WTC11 (cell line): Measurements from ENCODE around the gene MSH3. TPM values are rescaled to one million over a fixed set of nuclear protein-coding genes. Genes with fewer than 3 reads are reported as not detected.

Experiments
- ATAC-seq: fragments of 200-7000 bp; cut with Tn5 transposase; 2 replicates; pipeline ENCODE4 v1.10.0; 2021; ENCODE audit warnings: mild to moderate bottlenecking, moderate library complexity
- CTCF ChIA-PET: fragments of 300-600 bp; sonication (Branson Sonifier 250); formaldehyde crosslinking; loops from one replicate; lab custom pipeline; 2021; ENCODE audit warnings: antibody characterized with exemption; lab: Charles Lee
- POLR2A ChIA-PET: fragments of 350-600 bp; sonication (Branson Sonifier 250); formaldehyde crosslinking; loops from one replicate; lab custom pipeline; 2021; ENCODE audit warnings: antibody characterized with exemption; lab: Charles Lee
- DNase-seq: peaks from one replicate; pipeline ENCODE4 v3.0.0; 2021; ENCODE audit warnings: low spot score
- H3K27ac Mint-ChIP-seq: 2 replicates; pipeline ENCODE4 v1.8.0; 2021; ENCODE audit warnings: mixed read lengths
- H3K27me3 Mint-ChIP-seq: 2 replicates; pipeline ENCODE4 v1.8.0; 2021; ENCODE audit warnings: low read depth, mild to moderate bottlenecking, moderate library complexity, mixed read lengths
- H3K36me3 Mint-ChIP-seq: 2 replicates; pipeline ENCODE4 v1.8.0; 2021; ENCODE audit warnings: mixed read lengths
- H3K4me1 Mint-ChIP-seq: 2 replicates; pipeline ENCODE4 v1.8.0; 2022; ENCODE audit warnings: mixed read lengths
- H3K4me3 Mint-ChIP-seq: 2 replicates; pipeline ENCODE4 v1.8.0; 2021; ENCODE audit warnings: mild to moderate bottlenecking, moderate library complexity, mixed read lengths
- H3K9me3 Mint-ChIP-seq: 2 replicates; pipeline ENCODE4 v1.8.0; 2021; ENCODE audit warnings: mixed read lengths
- CREB1 ChIP-seq: sonication (generic); formaldehyde crosslinking; IDR thresholded peaks from 2 replicates; pipeline ENCODE4 v1.8.0; 2023; ENCODE audit warnings: mild to moderate bottlenecking, missing genetic modification reagents
- ESRRA ChIP-seq: sonication (generic); formaldehyde crosslinking; IDR thresholded peaks from 2 replicates; pipeline ENCODE4 v1.8.1; 2022; ENCODE audit warnings: mild to moderate bottlenecking, missing genetic modification reagents, borderline replicate concordance
- NR1H2 ChIP-seq: sonication (generic); formaldehyde crosslinking; IDR thresholded peaks from 2 replicates; pipeline ENCODE4 v1.9.0; 2021; ENCODE audit warnings: mild to moderate bottlenecking, moderate library complexity, missing genetic modification reagents
- SOX15 ChIP-seq: fragments of 250-450 bp; sonication (Bioruptor Pico); IDR thresholded peaks from 2 replicates; pipeline ENCODE4 v1.9.0; 2021; ENCODE audit warnings: mild to moderate bottlenecking
- TEAD1 ChIP-seq: sonication (generic); formaldehyde crosslinking; IDR thresholded peaks from 2 replicates; pipeline ENCODE4 v1.8.0; 2022; ENCODE audit warnings: mild to moderate bottlenecking, missing genetic modification reagents
- ZNF138 ChIP-seq: sonication (generic); formaldehyde crosslinking; conservative IDR thresholded peaks from 2 replicates; pipeline ENCODE4 v1.8.1; 2022; ENCODE audit warnings: mild to moderate bottlenecking, moderate library complexity, missing genetic modification reagents
- ZNF671 ChIP-seq: fragments of 250-450 bp; sonication (Bioruptor Pico); IDR thresholded peaks from 2 replicates; pipeline ENCODE4 v1.8.0; 2021; ENCODE audit warnings: mild to moderate bottlenecking
- total RNA-seq: library from RNA; stranded (reverse); gene quantifications from 3 replicates; pipeline ENCODE4 v1.2.3, GENCODE V29; 2021
- TF ChIP-seq, protein P1 (sequence below): sonication (generic); formaldehyde crosslinking; IDR thresholded peaks from 2 replicates; pipeline ENCODE4 v1.8.1; 2022; ENCODE audit warnings: mild to moderate bottlenecking, missing genetic modification reagents, moderate library complexity, borderline replicate concordance
- TF ChIP-seq, protein P2 (sequence below): fragments of 250-450 bp; sonication (Bioruptor Pico); conservative IDR thresholded peaks from 2 replicates; pipeline ENCODE4 v1.9.0; 2021; ENCODE audit warnings: mild to moderate bottlenecking
- TF ChIP-seq, protein P3 (sequence below): sonication (generic); formaldehyde crosslinking; conservative IDR thresholded peaks from 2 replicates; pipeline ENCODE4 v1.8.1; 2022; ENCODE audit warnings: mild to moderate bottlenecking, missing genetic modification reagents
- TF ChIP-seq, protein P4 (sequence below): sonication (generic); formaldehyde crosslinking; IDR thresholded peaks from 2 replicates; pipeline ENCODE4 v1.8.1; 2022; ENCODE audit warnings: mild to moderate bottlenecking, moderate library complexity, missing genetic modification reagents
- TF ChIP-seq, protein P5 (sequence below): sonication (generic); formaldehyde crosslinking; IDR thresholded peaks from 2 replicates; pipeline ENCODE4 v1.8.0; 2023; ENCODE audit warnings: missing genetic modification reagents
- TF ChIP-seq, protein P6 (sequence below): sonication (generic); formaldehyde crosslinking; IDR thresholded peaks from 2 replicates; pipeline ENCODE4 v1.8.0; 2022; ENCODE audit warnings: missing genetic modification reagents
- TF ChIP-seq, protein P7 (sequence below): sonication (generic); formaldehyde crosslinking; IDR thresholded peaks from 2 replicates; pipeline ENCODE4 v1.8.1; 2022; ENCODE audit warnings: low read depth, mild to moderate bottlenecking, moderate library complexity, missing genetic modification reagents, borderline replicate concordance
- TF ChIP-seq, protein P8 (sequence below): sonication (generic); formaldehyde crosslinking; IDR thresholded peaks from 2 replicates; pipeline ENCODE4 v1.8.0; 2022; ENCODE audit warnings: mild to moderate bottlenecking, missing genetic modification reagents
- TF ChIP-seq, protein P9 (sequence below): sonication (generic); formaldehyde crosslinking; IDR thresholded peaks from 2 replicates; pipeline ENCODE4 v1.8.1; 2023; ENCODE audit warnings: mild to moderate bottlenecking, missing genetic modification reagents
- TF ChIP-seq, protein P10 (sequence below): fragments of 250-450 bp; sonication (Bioruptor Pico); IDR thresholded peaks from 2 replicates; pipeline ENCODE4 v1.9.0; 2021; ENCODE audit warnings: mild to moderate bottlenecking

Gene MSH3
- total RNA-seq, 1 experiment from 2014 or later: 14.6 TPM

DNA sequence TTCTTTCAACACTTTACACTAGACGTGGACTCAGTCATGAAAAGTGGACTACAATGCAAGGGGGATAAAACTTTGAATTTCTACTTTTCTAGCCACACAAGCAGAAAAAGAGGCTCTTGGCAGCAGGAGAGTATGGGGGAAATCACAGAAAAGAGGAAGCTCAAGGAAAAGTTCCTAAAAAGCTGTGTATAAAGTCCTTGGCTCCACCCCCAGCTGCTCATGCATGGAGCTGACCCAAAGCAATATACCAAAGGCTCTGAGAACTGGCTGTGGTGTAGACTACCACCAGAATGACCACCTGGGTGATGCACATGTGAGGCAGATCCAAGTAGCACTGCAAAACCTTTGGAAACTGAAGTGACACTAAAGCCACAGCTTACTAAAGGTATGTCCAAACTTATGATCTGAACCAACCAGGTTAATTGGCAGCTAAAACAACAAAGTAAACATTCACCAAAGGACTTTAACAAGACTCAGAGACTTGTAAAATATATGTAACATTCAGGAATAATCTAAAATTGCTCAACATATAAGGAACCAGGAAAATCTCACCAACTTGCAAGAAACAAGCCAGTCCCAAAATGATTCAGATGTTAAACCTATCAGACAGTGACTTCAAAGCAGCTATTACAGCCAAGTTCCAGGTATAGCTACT, 250.2 kb downstream of the MSH3 start:
- Mint-ChIP-seq H3K36me3 (peaks cover 30% of the 10 kb centered on the region), H3K4me1 (no peaks in the 10 kb centered on the region), H3K27ac (no peak overlapping the region), H3K27me3 (peaks cover 3% of the 10 kb centered on the region; the same call in 1 of the 2 replicates), H3K4me3 (no peak overlapping the region), H3K9me3 (peaks cover 37% of the 10 kb centered on the region)
- ATAC-seq (no peak), DNase-seq (no peak)
- CTCF ChIA-PET: interaction anchor here (1.0 kb wide), 2 partner anchors 204 to 290 kb away, joined by 3 to 6 read pairs; no protein-coding TSS in a partner anchor
- POLR2A ChIA-PET: no interaction called here
- TF ChIP-seq, protein P1, sequence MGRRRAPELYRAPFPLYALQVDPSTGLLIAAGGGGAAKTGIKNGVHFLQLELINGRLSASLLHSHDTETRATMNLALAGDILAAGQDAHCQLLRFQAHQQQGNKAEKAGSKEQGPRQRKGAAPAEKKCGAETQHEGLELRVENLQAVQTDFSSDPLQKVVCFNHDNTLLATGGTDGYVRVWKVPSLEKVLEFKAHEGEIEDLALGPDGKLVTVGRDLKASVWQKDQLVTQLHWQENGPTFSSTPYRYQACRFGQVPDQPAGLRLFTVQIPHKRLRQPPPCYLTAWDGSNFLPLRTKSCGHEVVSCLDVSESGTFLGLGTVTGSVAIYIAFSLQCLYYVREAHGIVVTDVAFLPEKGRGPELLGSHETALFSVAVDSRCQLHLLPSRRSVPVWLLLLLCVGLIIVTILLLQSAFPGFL (CRISPR knock-in tag): no peak
- no peak for TF ChIP-seq SOX15 (CRISPR knock-in tag)
- no peak for TF ChIP-seq ESRRA
- no peak for TF ChIP-seq ZNF671 (CRISPR knock-in tag)
- TF ChIP-seq ZNF138 (CRISPR knock-in tag): no peak
- TF ChIP-seq, protein P2, sequence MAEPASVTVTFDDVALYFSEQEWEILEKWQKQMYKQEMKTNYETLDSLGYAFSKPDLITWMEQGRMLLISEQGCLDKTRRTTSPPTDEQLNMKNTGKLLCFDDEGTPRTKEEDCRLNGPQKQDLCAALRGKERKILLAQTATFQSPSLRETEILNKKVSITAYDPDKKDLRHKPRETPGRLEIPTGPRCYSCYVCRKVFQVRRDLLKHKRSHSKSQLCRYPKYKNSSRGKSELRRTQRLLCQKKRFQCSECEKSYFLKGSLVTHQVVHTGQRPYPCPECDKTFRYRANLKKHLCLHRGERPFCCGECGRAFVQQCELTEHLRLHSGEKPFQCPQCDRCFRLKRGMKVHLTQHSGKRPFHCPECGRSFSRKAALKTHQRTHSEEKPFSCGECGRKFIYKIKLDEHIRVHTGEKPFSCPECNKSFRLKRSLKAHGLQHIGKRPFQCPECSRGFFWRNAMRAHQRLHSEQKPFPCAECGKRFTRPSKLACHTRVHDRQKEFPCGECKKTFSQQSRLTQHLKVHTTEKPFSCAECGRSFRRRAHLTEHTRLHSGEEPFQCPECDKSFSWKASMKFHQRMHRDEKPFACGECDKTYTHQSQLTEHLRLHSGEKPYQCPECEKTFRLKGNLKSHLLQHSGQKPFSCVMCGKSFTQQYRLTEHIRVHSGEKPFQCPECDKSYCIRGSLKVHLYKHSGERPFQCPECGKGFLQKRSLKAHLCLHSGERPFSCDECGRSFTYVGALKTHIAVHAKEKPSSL: no peak
- TF ChIP-seq, protein P3, sequence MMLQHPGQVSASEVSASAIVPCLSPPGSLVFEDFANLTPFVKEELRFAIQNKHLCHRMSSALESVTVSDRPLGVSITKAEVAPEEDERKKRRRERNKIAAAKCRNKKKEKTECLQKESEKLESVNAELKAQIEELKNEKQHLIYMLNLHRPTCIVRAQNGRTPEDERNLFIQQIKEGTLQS (CRISPR knock-in tag): no peak
- TF ChIP-seq, protein P4, sequence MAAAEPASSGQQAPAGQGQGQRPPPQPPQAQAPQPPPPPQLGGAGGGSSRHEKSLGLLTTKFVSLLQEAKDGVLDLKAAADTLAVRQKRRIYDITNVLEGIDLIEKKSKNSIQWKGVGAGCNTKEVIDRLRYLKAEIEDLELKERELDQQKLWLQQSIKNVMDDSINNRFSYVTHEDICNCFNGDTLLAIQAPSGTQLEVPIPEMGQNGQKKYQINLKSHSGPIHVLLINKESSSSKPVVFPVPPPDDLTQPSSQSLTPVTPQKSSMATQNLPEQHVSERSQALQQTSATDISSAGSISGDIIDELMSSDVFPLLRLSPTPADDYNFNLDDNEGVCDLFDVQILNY (CRISPR knock-in tag): no peak
- TF ChIP-seq, protein P5, sequence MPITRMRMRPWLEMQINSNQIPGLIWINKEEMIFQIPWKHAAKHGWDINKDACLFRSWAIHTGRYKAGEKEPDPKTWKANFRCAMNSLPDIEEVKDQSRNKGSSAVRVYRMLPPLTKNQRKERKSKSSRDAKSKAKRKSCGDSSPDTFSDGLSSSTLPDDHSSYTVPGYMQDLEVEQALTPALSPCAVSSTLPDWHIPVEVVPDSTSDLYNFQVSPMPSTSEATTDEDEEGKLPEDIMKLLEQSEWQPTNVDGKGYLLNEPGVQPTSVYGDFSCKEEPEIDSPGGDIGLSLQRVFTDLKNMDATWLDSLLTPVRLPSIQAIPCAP (CRISPR knock-in tag): no peak
- TF ChIP-seq, protein P6, sequence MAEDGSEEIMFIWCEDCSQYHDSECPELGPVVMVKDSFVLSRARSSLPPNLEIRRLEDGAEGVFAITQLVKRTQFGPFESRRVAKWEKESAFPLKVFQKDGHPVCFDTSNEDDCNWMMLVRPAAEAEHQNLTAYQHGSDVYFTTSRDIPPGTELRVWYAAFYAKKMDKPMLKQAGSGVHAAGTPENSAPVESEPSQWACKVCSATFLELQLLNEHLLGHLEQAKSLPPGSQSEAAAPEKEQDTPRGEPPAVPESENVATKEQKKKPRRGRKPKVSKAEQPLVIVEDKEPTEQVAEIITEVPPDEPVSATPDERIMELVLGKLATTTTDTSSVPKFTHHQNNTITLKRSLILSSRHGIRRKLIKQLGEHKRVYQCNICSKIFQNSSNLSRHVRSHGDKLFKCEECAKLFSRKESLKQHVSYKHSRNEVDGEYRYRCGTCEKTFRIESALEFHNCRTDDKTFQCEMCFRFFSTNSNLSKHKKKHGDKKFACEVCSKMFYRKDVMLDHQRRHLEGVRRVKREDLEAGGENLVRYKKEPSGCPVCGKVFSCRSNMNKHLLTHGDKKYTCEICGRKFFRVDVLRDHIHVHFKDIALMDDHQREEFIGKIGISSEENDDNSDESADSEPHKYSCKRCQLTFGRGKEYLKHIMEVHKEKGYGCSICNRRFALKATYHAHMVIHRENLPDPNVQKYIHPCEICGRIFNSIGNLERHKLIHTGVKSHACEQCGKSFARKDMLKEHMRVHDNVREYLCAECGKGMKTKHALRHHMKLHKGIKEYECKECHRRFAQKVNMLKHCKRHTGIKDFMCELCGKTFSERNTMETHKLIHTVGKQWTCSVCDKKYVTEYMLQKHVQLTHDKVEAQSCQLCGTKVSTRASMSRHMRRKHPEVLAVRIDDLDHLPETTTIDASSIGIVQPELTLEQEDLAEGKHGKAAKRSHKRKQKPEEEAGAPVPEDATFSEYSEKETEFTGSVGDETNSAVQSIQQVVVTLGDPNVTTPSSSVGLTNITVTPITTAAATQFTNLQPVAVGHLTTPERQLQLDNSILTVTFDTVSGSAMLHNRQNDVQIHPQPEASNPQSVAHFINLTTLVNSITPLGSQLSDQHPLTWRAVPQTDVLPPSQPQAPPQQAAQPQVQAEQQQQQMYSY (CRISPR knock-in tag): no peak
- no peak for TF ChIP-seq TEAD1 (CRISPR knock-in tag)
- TF ChIP-seq, protein P7, sequence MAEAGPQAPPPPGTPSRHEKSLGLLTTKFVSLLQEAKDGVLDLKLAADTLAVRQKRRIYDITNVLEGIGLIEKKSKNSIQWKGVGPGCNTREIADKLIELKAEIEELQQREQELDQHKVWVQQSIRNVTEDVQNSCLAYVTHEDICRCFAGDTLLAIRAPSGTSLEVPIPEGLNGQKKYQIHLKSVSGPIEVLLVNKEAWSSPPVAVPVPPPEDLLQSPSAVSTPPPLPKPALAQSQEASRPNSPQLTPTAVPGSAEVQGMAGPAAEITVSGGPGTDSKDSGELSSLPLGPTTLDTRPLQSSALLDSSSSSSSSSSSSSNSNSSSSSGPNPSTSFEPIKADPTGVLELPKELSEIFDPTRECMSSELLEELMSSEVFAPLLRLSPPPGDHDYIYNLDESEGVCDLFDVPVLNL (CRISPR knock-in tag): no peak
- TF ChIP-seq, protein P8, sequence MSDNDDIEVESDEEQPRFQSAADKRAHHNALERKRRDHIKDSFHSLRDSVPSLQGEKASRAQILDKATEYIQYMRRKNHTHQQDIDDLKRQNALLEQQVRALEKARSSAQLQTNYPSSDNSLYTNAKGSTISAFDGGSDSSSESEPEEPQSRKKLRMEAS (CRISPR knock-in tag): no peak
- TF ChIP-seq, protein P9, sequence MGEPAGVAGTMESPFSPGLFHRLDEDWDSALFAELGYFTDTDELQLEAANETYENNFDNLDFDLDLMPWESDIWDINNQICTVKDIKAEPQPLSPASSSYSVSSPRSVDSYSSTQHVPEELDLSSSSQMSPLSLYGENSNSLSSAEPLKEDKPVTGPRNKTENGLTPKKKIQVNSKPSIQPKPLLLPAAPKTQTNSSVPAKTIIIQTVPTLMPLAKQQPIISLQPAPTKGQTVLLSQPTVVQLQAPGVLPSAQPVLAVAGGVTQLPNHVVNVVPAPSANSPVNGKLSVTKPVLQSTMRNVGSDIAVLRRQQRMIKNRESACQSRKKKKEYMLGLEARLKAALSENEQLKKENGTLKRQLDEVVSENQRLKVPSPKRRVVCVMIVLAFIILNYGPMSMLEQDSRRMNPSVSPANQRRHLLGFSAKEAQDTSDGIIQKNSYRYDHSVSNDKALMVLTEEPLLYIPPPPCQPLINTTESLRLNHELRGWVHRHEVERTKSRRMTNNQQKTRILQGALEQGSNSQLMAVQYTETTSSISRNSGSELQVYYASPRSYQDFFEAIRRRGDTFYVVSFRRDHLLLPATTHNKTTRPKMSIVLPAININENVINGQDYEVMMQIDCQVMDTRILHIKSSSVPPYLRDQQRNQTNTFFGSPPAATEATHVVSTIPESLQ (CRISPR knock-in tag): no peak
- TF ChIP-seq CREB1: no peak
- TF ChIP-seq, protein P10, sequence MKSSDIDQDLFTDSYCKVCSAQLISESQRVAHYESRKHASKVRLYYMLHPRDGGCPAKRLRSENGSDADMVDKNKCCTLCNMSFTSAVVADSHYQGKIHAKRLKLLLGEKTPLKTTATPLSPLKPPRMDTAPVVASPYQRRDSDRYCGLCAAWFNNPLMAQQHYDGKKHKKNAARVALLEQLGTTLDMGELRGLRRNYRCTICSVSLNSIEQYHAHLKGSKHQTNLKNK (CRISPR knock-in tag): no peak
- no peak for TF ChIP-seq NR1H2 (CRISPR knock-in tag)
